Osteoblast (primary cell): ENCODE results near the gene UBA52. TPM values are rescaled to one million over a fixed set of nuclear protein-coding genes. Genes with fewer than 3 reads are reported as not detected.
"Not testable (repeated sequence)": the region's sequence is repeated elsewhere in the genome, so short reads cannot be mapped to it uniquely, and the experiment has no call there.

Experiments used
- DNase-seq: peaks from one replicate; pipeline ENCODE4 v3.0.0; 2011; ENCODE audit warnings: low spot score, mixed read lengths; ENCODE audit not compliant: insufficient read length; ENCODE audit errors: missing footprints
- H2AFZ ChIP-seq: 2 replicates; pipeline ENCODE4 v1.6.0; 2011; ENCODE audit warnings: mild to moderate bottlenecking, low read length
- H3K27ac ChIP-seq: 2 replicates; pipeline ENCODE4 v1.5.1; 2011; ENCODE audit warnings: mild to moderate bottlenecking, low read depth, low read length, moderate library complexity
- H3K27me3 ChIP-seq: 2 replicates; pipeline ENCODE4 v1.6.0; 2012; ENCODE audit warnings: mild to moderate bottlenecking, control low read depth, inconsistent platforms, low read length, moderate library complexity; ENCODE audit not compliant: insufficient read depth
- H3K36me3 ChIP-seq: 2 replicates; pipeline ENCODE4 v1.5.1; 2011; ENCODE audit warnings: mild to moderate bottlenecking, low read length, control low read depth, moderate library complexity; ENCODE audit not compliant: insufficient read depth
- H3K4me1 ChIP-seq: 2 replicates; pipeline ENCODE4 v1.5.1; 2011; ENCODE audit warnings: mild to moderate bottlenecking, low read length, control low read depth, moderate library complexity; ENCODE audit not compliant: insufficient read depth
- H3K4me2 ChIP-seq: 2 replicates; pipeline ENCODE4 v1.6.0; 2011; ENCODE audit warnings: mild to moderate bottlenecking, low read length; ENCODE audit not compliant: insufficient read depth
- H3K4me3 ChIP-seq: fragments of 200-600 bp; sonication (generic); 3 replicates; pipeline ENCODE4 v1.5.1; 2012; ENCODE audit warnings: mild to moderate bottlenecking, low read length, inconsistent platforms; ENCODE audit not compliant: insufficient read depth
- H3K79me2 ChIP-seq: 2 replicates; pipeline ENCODE4 v1.6.0; 2012; ENCODE audit warnings: mild to moderate bottlenecking, low read length, control low read depth, inconsistent platforms; ENCODE audit not compliant: insufficient read depth
- H3K9me3 ChIP-seq: 2 replicates; pipeline ENCODE4 v1.5.1; 2011; ENCODE audit warnings: low read depth, low read length, control low read depth
- H4K20me1 ChIP-seq: 2 replicates; pipeline ENCODE4 v1.6.0; 2012; ENCODE audit warnings: mild to moderate bottlenecking, low read length, control low read depth; ENCODE audit not compliant: insufficient read depth
- CTCF ChIP-seq: IDR thresholded peaks from 2 replicates; pipeline ENCODE4 v1.5.1; 2011; ENCODE audit warnings: mild to moderate bottlenecking, low read depth, low read length, moderate library complexity; ENCODE audit errors: extremely low read depth
- total RNA-seq: library from RNA; depleted of rRNA; stranded (reverse); fragments of >200 nt; gene quantifications from 2 replicates; pipeline ENCODE4 v1.2.3, GENCODE V29; 2012

The UBA52 gene
- total RNA-seq, 1 donor: 554 TPM

GRCh38 chr19:18589380-18590272 lies 18.0 kb downstream of the UBA52 start:
- peaks cover 19% of the 10 kb centered on the region for H3K4me1 ChIP-seq
- peak overlapping the region; percentile 50 for H3K27ac ChIP-seq
- peak overlapping the region; percentile 91 for H3K4me3 ChIP-seq
- peaks cover 8% of the 10 kb centered on the region for H4K20me1 ChIP-seq
- no peaks in the 10 kb centered on the region for H3K9me3 ChIP-seq
- no peaks in the 10 kb centered on the region for H3K79me2 ChIP-seq
- peak overlapping the region; percentile 92 for H2AFZ ChIP-seq
- H3K27me3 ChIP-seq: no peaks in the 10 kb centered on the region
- peaks cover 3% of the 10 kb centered on the region for H3K36me3 ChIP-seq
- DNase-seq: peak; percentile 95
- TF ChIP-seq CTCF: peak; percentile 8
- H3K4me2 ChIP-seq: peak overlapping the region; percentile 98

- TF ChIP-seq CTCF: peak; percentile 32
- Histone ChIP-seq H2AFZ (no peak overlapping the region), H3K27ac (no peak overlapping the region), H3K9me3 (no peaks in the 10 kb centered on the region), H3K4me3 (peak overlapping the region; percentile 91), H3K79me2 (no peaks in the 10 kb centered on the region), H3K4me2 (peak overlapping the region; percentile 98), H4K20me1 (peaks cover 8% of the 10 kb centered on the region), H3K36me3 (peaks cover 3% of the 10 kb centered on the region), H3K4me1 (peaks cover 19% of the 10 kb centered on the region), H3K27me3 (no peaks in the 10 kb centered on the region)
- peak; percentile 86 for DNase-seq
These were observed 18.9 kb downstream of the UBA52 start for GRCh38 chr19:18590273-18591272.

DNA sequence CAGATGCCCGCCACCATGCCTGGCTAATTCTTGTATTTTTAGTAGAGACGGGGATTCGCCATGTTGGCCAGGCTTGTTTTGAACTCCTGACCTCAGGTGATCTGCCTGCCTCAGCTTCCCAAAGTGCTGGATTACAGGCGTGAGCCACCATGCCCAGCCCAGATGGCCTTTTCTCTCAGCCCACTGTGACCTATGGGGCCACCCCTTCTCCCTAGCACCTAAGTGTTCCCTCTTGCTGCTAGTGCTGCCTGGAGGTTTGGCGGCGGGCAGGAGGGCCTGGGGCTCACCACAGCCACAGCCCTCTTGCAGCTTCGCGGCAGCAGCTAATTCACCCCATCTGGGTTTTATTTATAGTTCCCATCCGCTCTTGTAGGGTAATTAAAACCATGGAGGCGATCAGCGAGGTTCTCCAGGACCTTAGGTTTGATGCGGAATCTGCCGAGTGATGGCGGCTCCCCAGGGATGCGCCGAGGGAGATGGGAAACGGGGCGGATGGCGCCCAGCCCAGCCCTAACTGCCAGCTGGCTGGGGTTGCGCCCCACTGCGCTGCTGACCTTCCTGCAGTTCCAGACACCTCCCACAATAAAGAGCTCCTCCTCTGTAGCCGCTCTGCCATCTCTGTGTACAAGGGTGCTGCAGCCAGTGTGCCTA lies 20.2 kb downstream of the UBA52 start:
- H3K4me3 ChIP-seq: no peak overlapping the region
- H2AFZ ChIP-seq: no peak overlapping the region
- no peak for TF ChIP-seq CTCF
- H3K27me3 ChIP-seq: no peaks in the 10 kb centered on the region
- H3K4me1 ChIP-seq: peaks cover 19% of the 10 kb centered on the region
- H4K20me1 ChIP-seq: peaks cover 8% of the 10 kb centered on the region
- H3K4me2 ChIP-seq: no peak overlapping the region
- DNase-seq: peak; percentile 74
- peaks cover 3% of the 10 kb centered on the region for H3K36me3 ChIP-seq
- H3K79me2 ChIP-seq: no peaks in the 10 kb centered on the region
- H3K9me3 ChIP-seq: no peaks in the 10 kb centered on the region
- no peak overlapping the region for H3K27ac ChIP-seq

DNA sequence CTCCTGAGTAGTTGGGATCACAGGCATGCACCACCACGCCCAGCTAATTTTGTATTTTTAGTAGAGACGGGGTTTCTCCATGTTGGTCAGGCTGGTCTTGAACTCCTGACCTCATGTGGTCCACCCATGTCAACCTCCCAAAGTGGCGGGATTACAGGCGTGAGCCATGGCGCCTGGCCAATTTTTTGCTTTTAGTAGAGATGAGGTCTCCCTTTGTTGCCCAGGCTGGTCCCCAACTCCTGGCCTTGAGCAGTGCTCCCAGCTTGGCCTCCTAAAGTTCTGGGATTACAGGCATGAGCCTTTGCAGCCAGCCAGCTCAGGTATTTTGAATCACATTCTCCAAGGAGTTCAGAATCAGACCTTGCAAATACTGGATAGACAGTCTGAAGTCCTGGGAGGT lies 21.1 kb downstream of the UBA52 start:
- H3K79me2 ChIP-seq, H3K36me3 ChIP-seq, H3K4me2 ChIP-seq, H3K27ac ChIP-seq, H3K4me3 ChIP-seq, H3K27me3 ChIP-seq, H2AFZ ChIP-seq, H3K9me3 ChIP-seq, H4K20me1 ChIP-seq: not testable (repeated sequence)
- H3K4me1 ChIP-seq: peaks cover 19% of the 10 kb centered on the region
- DNase-seq: peak; percentile 77
